ENCODE data around the gene ATXN2L.
"Not testable (repeated sequence)": the region's sequence is repeated elsewhere in the genome, so short reads cannot be mapped to it uniquely, and the experiment has no call there.

The ATXN2L gene

GRCh38 chr16:28822520-28823290 is at the start of gene ATXN2L:
Gene ATXN2L (plus strand): TSS chr16:28822999. CDS start chr16:28823260, 261 bp downstream.
- peak; percentile 91 to 97 for DNase-seq

- DNase-seq: not testable (repeated sequence)
These were observed 41.1 kb upstream of the ATXN2L start for GRCh38 chr16:28781697-28782096.

GRCh38 chr16:28782357-28782756 is 40.4 kb upstream of the ATXN2L start:
- DNase-seq: not testable (repeated sequence)

GRCh38 chr16:28802235-28803019 is 20.4 kb upstream of the ATXN2L start:
- not testable (repeated sequence) for DNase-seq

- DNase-seq: not testable (repeated sequence)
These were observed 15.2 kb upstream of the ATXN2L start for GRCh38 chr16:28807445-28808120.

GRCh38 chr16:28820016-28820415 is 2.8 kb upstream of the ATXN2L start:
- no peak for DNase-seq

- DNase-seq: not testable (repeated sequence)
These were observed 2.3 kb upstream of the ATXN2L start for GRCh38 chr16:28820546-28820945.

GRCh38 chr16:28821874-28822519 is 802 bp upstream of the ATXN2L start:
- no peak for DNase-seq

GRCh38 chr16:28823291-28823872 is 583 bp downstream of the ATXN2L start:
- no peak for DNase-seq

- DNase-seq: peak; percentile 96 to 97
These were observed 1.3 kb downstream of the ATXN2L start for GRCh38 chr16:28823873-28824716.

- DNase-seq: no peak
These were observed 1.8 kb downstream of the ATXN2L start for GRCh38 chr16:28824717-28824973.

- DNase-seq: no peak
These were observed 3.3 kb downstream of the ATXN2L start for GRCh38 chr16:28826141-28826540.

GRCh38 chr16:28829747-28830146 is 6.9 kb downstream of the ATXN2L start:
- DNase-seq: no peak

- DNase-seq: no peak
These were observed 7.7 kb downstream of the ATXN2L start for GRCh38 chr16:28830531-28830930.

GRCh38 chr16:28834349-28834748 is 11.6 kb downstream of the ATXN2L start:
- no peak for DNase-seq

- DNase-seq: no peak
These were observed 12.4 kb downstream of the ATXN2L start for GRCh38 chr16:28834873-28835863.

- no peak for DNase-seq
These were observed 13.3 kb downstream of the ATXN2L start for GRCh38 chr16:28835864-28836760.

GRCh38 chr16:28836761-28837064 is 13.9 kb downstream of the ATXN2L start:
- DNase-seq: no peak

- DNase-seq: no peak
These were observed 15.1 kb downstream of the ATXN2L start for GRCh38 chr16:28837672-28838557.

Data from NCI-H1930 (cell line).